ENCODE measurements around the gene IMMP2L.
"Not testable (repeated sequence)": the region's sequence is repeated elsewhere in the genome, so short reads cannot be mapped to it uniquely, and the experiment has no call there.

IMMP2L gene

DNA sequence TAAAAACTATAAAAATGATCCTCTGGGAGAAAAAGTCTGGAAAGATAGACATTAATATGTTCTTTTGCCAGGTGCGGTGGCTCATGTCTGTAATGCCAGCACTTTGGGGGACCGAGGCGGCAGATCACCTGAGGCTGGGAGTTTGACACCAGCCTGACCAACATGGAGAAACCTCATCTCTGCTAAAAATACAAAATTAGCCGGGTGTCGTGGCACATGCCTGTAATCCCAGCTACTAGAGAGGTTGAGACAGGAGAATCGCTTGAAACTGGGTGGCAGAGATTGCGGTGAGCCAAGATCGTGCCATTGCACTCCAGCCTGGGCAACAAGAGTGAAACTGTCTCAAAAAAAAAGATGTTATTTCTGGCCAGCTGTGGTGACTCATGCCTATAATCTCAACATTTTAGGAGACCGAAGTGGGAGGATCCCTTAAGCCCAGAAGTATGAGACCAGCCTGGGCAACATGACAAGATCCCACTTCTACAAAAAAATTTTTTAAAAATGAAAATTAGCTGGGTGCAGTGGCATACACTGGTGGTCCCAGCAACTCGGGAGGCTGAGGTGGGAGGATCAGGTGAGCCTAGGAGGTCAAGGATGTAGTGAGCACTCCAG lies 573.3 kb downstream of the IMMP2L start:
- no peak for DNase-seq (ENCODE audit: low read depth)

DNA sequence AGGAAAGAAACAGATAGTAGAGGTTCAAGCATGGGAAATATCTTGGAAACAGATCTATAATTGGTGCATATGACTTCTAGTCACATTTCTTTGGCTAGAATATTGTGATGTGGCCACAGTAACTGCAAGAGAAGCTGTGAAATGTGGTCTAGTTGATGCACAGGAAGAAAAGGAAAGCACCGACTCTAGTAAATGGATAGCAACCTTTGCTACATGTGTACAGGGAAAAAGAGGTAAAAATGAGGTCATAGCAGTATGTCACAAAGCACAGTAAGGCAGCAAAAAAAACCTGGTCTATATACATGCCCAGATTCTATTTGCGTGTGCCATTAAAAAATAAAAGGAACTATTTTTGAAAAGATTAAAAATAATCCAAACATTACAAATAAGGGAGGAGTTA lies 573.9 kb downstream of the IMMP2L start:
- no peak for DNase-seq (ENCODE audit: low read depth)

- DNase-seq (ENCODE audit: low read depth): no peak
Observed at GRCh38 chr7:110987127-110987693, 575.1 kb downstream of the IMMP2L start.

GRCh38 chr7:110983822-110984456 lies 578.4 kb downstream of the IMMP2L start:
- no peak for DNase-seq (ENCODE audit: low read depth)

- DNase-seq (ENCODE audit: low read depth): no peak
Observed at GRCh38 chr7:110977127-110977737, 585.1 kb downstream of the IMMP2L start.

- no peak for DNase-seq (ENCODE audit: low read depth)
Observed at GRCh38 chr7:110975486-110975885, 586.8 kb downstream of the IMMP2L start.

DNA sequence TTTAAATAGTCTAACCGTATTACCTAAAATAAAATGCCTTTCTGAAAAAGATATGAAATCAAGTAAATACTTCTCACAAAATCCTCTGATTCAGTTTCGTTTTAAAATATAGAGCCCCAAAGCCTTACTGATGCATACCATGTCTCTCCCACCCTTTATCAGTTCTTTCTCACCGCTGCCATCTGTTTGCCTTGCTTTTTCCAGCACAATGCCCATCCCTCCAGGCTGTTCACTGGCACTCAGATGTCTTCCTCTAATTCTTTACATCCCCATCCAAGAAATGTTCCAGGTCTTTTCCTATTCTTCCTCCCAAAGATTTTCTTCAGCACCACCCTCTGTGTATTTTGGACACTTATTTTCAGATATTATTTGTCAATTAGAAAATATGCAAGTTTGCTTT lies 587.9 kb downstream of the IMMP2L start:
- no peak for DNase-seq (ENCODE audit: low read depth)

- no peak for DNase-seq (ENCODE audit: low read depth)
Observed at GRCh38 chr7:110973196-110973990, 588.9 kb downstream of the IMMP2L start.

DNA sequence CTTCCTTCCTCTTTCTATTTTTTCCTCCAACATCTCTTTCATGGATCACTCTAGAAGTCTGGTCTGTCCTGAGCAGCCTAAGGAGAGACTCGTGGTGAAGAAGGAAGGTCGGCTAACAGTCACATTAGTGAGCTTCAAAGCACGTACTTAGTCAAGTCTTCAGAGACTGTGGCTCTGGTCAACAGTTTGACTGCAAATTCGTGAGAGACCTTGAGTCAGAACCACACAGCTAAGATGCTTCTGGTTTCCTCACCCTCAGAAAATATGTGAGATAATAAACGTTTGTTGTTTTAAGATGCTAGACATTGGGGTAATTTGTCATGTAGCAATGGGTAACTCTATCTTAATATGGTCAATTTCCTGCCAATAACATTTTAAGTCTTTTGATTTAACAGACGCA lies 597.5 kb downstream of the IMMP2L start:
- DNase-seq (ENCODE audit: low read depth): no peak

DNA sequence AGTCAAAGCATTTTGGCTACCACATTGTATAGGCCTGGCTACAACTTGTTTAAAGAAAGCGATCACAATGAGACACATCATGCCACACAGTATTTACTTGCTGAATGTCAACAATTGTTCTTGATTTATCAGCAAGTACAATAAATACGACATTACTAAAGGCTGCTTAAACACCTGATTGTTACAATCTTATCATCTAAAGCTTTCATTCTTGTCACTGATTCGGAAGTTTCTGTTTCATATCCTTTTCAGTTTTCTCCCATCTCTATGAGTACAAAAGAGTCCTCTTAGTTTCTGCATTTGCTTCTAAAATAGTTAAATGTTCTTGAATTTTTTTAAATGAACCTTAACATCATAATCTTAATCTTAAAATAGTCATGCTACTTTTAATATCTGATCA lies 599.5 kb downstream of the IMMP2L start:
- DNase-seq (ENCODE audit: low read depth): no peak

- DNase-seq (ENCODE audit: low read depth): no peak
Observed at GRCh38 chr7:110962374-110962773, 599.9 kb downstream of the IMMP2L start.

DNA sequence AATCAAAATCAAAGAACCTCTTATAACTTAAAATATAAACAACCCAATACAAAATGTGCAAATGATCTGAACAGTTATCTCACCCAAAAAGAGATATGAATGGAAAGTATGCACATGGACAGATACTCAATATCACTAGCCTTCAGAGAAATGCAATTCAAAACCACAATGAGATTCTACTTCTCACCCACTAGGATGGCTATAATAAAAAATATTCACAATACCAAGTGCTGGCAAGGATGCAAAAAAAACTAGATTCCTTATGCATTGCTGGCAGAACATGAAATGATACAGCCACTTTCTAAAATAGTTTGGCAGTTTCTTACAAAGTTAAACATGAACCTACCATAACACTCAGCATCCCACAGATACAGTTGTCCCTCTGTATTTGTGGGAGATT lies 601.5 kb downstream of the IMMP2L start:
- DNase-seq (ENCODE audit: low read depth): no peak

- DNase-seq (ENCODE audit: low read depth): no peak
Observed at GRCh38 chr7:110948280-110948679, 614.0 kb downstream of the IMMP2L start.

GRCh38 chr7:110947408-110947807 lies 614.9 kb downstream of the IMMP2L start:
- DNase-seq (ENCODE audit: low read depth): no peak

GRCh38 chr7:110944966-110945644 lies 617.2 kb downstream of the IMMP2L start:
- DNase-seq (ENCODE audit: low read depth): no peak

GRCh38 chr7:110944448-110944847 lies 617.8 kb downstream of the IMMP2L start:
- DNase-seq (ENCODE audit: low read depth): no peak

- no peak for DNase-seq (ENCODE audit: low read depth)
Observed at GRCh38 chr7:110943701-110944345, 618.5 kb downstream of the IMMP2L start.

DNA sequence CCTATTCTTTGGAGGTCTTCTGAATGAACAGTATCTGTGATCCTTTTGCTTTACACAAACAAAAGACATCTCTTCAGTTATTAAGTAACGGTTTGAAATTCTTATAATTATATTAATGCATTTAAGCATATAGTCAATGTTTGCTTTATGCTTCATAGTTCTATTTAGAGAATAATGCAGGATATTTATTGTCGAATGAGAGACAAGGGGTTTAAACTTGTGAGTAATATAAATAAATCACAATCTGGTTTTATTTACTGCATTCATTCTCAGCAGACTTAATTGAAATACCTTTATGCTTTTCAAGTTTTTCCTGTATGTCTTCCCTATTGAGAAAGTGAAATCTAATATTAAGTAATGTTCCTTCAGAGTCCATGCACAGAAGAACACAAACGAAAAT lies 620.9 kb downstream of the IMMP2L start:
- DNase-seq (ENCODE audit: low read depth): no peak

DNA sequence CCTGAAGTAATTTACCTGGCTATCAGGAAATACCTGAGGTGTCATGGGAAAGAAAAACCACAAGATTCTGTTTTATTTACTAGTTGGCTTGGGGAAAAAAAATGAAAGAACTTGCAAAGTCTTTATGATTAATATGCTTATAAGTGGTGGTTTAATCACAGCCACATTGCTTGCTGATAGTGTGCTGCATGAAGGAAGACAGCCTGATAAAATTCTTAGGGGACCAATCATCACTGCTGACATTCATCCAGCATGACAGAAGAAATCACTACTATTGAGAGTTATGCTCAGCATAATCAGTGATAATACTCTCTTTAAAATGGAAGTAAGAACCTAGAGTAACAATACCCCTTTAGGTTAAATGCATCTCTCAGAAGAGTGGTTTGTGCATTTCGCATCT lies 621.5 kb downstream of the IMMP2L start:
- no peak for DNase-seq (ENCODE audit: low read depth)

DNA sequence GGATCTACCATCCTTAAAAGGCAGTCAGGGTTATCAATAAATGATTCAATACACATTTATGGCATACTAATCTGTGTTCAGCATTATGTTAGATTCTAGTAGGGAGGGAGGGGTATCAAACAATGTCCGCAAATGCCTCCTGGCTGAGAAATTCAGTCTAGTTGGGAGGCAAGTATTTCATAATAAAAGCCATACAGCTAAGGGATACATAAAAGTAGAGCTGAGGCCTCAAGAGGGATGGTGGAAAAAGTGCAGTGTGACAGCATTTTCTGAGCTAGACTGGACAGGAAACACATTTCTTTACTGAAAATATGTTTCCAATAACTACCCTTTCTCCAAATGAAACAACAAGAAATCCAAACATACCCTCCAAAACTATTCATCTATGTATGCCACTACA lies 624.1 kb downstream of the IMMP2L start:
- DNase-seq (ENCODE audit: low read depth): no peak

GRCh38 chr7:110936665-110937064 lies 625.6 kb downstream of the IMMP2L start:
- not testable (repeated sequence) for DNase-seq (ENCODE audit: low read depth)

Measured in stimulated activated CD8-positive, alpha-beta memory T cell treated with anti-CD3 and anti-CD28 coated beads, Interleukin-12 subunit alpha, Interleukin-12 subunit beta, amount 100 ng/mL, for 4 hours (primary cell).